Kidney epithelial cell (primary cell): ENCODE data around the gene PID1. TPM values are rescaled to one million over a fixed set of nuclear protein-coding genes. Genes with fewer than 3 reads are reported as not detected.

Experiments
- DNase-seq: peaks from one replicate; pipeline ENCODE4 v3.0.0-alpha.2; 2010; ENCODE audit warnings: low read depth
- H3K27me3 ChIP-seq: 2 replicates; pipeline ENCODE4 v1.6.0; 2011; ENCODE audit warnings: low read length; ENCODE audit not compliant: control insufficient read depth, insufficient read depth
- H3K36me3 ChIP-seq: 2 replicates; pipeline ENCODE4 v1.5.1; 2011; ENCODE audit warnings: low read length; ENCODE audit not compliant: control insufficient read depth, insufficient read depth
- H3K4me3 ChIP-seq: 2 replicates; pipeline ENCODE4 v1.5.1; 2011; ENCODE audit warnings: low read depth, mild to moderate bottlenecking, control low read depth, low read length
- CTCF ChIP-seq: IDR thresholded peaks from 2 replicates; pipeline ENCODE4 v1.5.1; 2011; ENCODE audit warnings: mild to moderate bottlenecking, moderate library complexity, low read length, control low read depth, inconsistent platforms; ENCODE audit not compliant: insufficient read depth, poor library complexity, severe bottlenecking
- total RNA-seq: library from RNA; depleted of rRNA; stranded (reverse); fragments of >200 nt; gene quantifications from 2 replicates; pipeline ENCODE4 v1.2.3, GENCODE V29; 2015

Gene PID1
- total RNA-seq, 1 donor from 2014 or later = 0.21 TPM

GRCh38 chr2:229257985-229258384 lies 13.1 kb downstream of the PID1 start:
- no peak for TF ChIP-seq CTCF
- Histone ChIP-seq H3K4me3 (no peak overlapping the region), H3K27me3 (no peaks in the 10 kb centered on the region), H3K36me3 (no peaks in the 10 kb centered on the region)
- no peak for DNase-seq

- Histone ChIP-seq H3K36me3 (no peaks in the 10 kb centered on the region), H3K4me3 (no peak overlapping the region), H3K27me3 (no peaks in the 10 kb centered on the region)
- no peak for DNase-seq
- no peak for TF ChIP-seq CTCF
Measured at GRCh38 chr2:229256376-229256775, 14.7 kb downstream of the PID1 start.

- no peak for DNase-seq
- Histone ChIP-seq H3K4me3 (no peak overlapping the region), H3K27me3 (no peaks in the 10 kb centered on the region), H3K36me3 (no peaks in the 10 kb centered on the region)
- TF ChIP-seq CTCF = no peak
Measured at GRCh38 chr2:229254206-229254605, 16.9 kb downstream of the PID1 start.

- Histone ChIP-seq H3K36me3 (no peaks in the 10 kb centered on the region), H3K4me3 (no peak overlapping the region), H3K27me3 (no peaks in the 10 kb centered on the region)
- no peak for TF ChIP-seq CTCF
- DNase-seq = no peak
Measured at GRCh38 chr2:229252996-229253395, 18.1 kb downstream of the PID1 start.

- no peaks in the 10 kb centered on the region for H3K27me3 ChIP-seq
- DNase-seq = no peak
- TF ChIP-seq CTCF = no peak
- no peaks in the 10 kb centered on the region for H3K36me3 ChIP-seq
- H3K4me3 ChIP-seq = no peak overlapping the region
Measured at GRCh38 chr2:229252280-229252679, 18.8 kb downstream of the PID1 start.

GRCh38 chr2:229249536-229249935 lies 21.6 kb downstream of the PID1 start:
- Histone ChIP-seq H3K4me3 (no peak overlapping the region), H3K36me3 (no peaks in the 10 kb centered on the region), H3K27me3 (no peaks in the 10 kb centered on the region)
- TF ChIP-seq CTCF = no peak
- no peak for DNase-seq
